ENCODE data around the gene BPIFB1. TPM values are rescaled to one million over a fixed set of nuclear protein-coding genes. Genes with fewer than 3 reads are reported as not detected.

BPIFB1 gene
- total RNA-seq, 1 experiment from 2014 or later: not detected

DNA sequence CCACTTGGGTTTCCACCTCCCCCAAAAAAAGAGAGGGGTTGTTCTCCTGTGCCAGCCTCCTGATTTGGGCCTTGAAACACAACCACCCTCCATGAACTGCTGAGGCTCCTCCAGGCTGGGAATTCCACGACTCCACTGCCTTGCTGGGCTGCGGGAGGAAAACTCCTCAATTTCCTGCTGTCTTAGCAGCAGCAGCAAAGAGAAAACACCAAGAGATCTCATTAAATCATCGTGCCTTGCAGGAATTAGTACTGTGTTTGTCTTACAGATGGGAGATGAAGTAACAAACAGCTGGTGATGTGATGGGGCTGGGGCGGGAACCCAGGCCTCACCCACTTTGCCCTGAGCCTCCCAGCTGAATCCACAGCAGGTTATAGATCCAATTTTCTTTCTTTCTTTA, 29.0 kb downstream of the BPIFB1 start:
- POLR2A ChIA-PET: no interaction called here

DNA sequence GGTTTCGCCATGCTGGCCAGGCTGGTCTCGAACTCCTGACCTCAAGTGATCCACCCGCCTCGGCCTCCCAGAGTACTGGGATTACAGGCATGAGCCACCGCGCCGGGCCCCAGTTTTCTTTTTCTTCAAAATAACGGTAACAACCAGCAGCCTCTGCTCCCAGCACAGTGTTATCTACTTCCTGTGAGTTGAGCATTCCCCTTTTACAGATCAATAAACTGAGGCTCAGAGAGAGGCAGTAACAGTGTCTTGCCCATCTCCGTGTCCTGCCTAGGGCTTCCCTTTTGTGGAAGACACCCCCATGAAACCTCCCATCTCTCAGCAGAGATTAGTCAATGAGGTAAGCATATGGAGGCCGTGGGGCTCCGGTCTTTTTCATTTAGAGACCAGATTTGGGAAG, 29.6 kb downstream of the BPIFB1 start:
- Mint-ChIP-seq H3K27me3 (ENCODE audit: low read depth) (no peaks in the 10 kb centered on the region; the same call in 1 of the 2 replicates), H3K4me3 (no peak overlapping the region), H3K4me1 (no peaks in the 10 kb centered on the region), H3K27ac (no peak overlapping the region), H3K36me3 (no peaks in the 10 kb centered on the region), H3K9me3 (peaks cover 4% of the 10 kb centered on the region)
- ChIA-PET POLR2A (no interaction called here), CTCF (no interaction called here)
- DNase-seq (ENCODE audit: low spot score): no peak
- ATAC-seq: no peak
- TF ChIP-seq, protein P1, sequence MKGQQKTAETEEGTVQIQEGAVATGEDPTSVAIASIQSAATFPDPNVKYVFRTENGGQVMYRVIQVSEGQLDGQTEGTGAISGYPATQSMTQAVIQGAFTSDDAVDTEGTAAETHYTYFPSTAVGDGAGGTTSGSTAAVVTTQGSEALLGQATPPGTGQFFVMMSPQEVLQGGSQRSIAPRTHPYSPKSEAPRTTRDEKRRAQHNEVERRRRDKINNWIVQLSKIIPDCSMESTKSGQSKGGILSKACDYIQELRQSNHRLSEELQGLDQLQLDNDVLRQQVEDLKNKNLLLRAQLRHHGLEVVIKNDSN (CRISPR knock-in tag; IDR thresholded peaks at IDR 0.05): no peak
- TF ChIP-seq KAT7 (CRISPR knock-in tag; IDR thresholded peaks at IDR 0.05; ENCODE audit: borderline replicate concordance) (no peak), ZNF232 (CRISPR knock-in tag; IDR thresholded peaks at IDR 0.05) (no peak), ATF1 (CRISPR knock-in tag; IDR thresholded peaks at IDR 0.05) (no peak), ZBTB21 (CRISPR knock-in tag; IDR thresholded peaks at IDR 0.05; ENCODE audit: borderline replicate concordance) (no peak), ZNF263 (CRISPR knock-in tag; IDR thresholded peaks at IDR 0.05; ENCODE audit: low read depth) (no peak), ZNF423 (CRISPR knock-in tag; IDR thresholded peaks at IDR 0.05) (no peak), CREM (CRISPR knock-in tag; IDR thresholded peaks at IDR 0.05) (no peak)
- TF ChIP-seq, protein P2, sequence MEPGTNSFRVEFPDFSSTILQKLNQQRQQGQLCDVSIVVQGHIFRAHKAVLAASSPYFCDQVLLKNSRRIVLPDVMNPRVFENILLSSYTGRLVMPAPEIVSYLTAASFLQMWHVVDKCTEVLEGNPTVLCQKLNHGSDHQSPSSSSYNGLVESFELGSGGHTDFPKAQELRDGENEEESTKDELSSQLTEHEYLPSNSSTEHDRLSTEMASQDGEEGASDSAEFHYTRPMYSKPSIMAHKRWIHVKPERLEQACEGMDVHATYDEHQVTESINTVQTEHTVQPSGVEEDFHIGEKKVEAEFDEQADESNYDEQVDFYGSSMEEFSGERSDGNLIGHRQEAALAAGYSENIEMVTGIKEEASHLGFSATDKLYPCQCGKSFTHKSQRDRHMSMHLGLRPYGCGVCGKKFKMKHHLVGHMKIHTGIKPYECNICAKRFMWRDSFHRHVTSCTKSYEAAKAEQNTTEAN (CRISPR knock-in tag; IDR thresholded peaks at IDR 0.05): no peak
- TF ChIP-seq, protein P3, sequence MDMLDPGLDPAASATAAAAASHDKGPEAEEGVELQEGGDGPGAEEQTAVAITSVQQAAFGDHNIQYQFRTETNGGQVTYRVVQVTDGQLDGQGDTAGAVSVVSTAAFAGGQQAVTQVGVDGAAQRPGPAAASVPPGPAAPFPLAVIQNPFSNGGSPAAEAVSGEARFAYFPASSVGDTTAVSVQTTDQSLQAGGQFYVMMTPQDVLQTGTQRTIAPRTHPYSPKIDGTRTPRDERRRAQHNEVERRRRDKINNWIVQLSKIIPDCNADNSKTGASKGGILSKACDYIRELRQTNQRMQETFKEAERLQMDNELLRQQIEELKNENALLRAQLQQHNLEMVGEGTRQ (CRISPR knock-in tag; IDR thresholded peaks at IDR 0.05): no peak
- TF ChIP-seq, protein P4, sequence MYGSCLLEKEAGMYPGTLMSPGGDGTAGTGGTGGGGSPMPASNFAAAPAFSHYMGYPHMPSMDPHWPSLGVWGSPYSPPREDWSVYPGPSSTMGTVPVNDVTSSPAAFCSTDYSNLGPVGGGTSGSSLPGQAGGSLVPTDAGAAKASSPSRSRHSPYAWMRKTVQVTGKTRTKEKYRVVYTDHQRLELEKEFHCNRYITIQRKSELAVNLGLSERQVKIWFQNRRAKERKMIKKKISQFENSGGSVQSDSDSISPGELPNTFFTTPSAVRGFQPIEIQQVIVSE (CRISPR knock-in tag; IDR thresholded peaks at IDR 0.05; ENCODE audit: borderline replicate concordance): no peak
- TF ChIP-seq, protein P5, sequence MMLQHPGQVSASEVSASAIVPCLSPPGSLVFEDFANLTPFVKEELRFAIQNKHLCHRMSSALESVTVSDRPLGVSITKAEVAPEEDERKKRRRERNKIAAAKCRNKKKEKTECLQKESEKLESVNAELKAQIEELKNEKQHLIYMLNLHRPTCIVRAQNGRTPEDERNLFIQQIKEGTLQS (CRISPR knock-in tag; conservative IDR thresholded peaks at IDR 0.05): no peak

More for the DNA sequence above, 29.0 kb downstream of the BPIFB1 start:
- Mint-ChIP-seq H3K36me3 (no peaks in the 10 kb centered on the region), H3K4me1 (no peaks in the 10 kb centered on the region), H3K27ac (0 out of 2 replicates have a peak overlapping the region, but pooled peaks have one; percentile 12), H3K27me3 (ENCODE audit: low read depth) (no peaks in the 10 kb centered on the region; the same call in 1 of the 2 replicates), H3K4me3 (no peak overlapping the region), H3K9me3 (peaks cover 4% of the 10 kb centered on the region)
- CTCF ChIA-PET: no interaction called here
- no peak for ATAC-seq
- TF ChIP-seq IRF2 (CRISPR knock-in tag; IDR thresholded peaks at IDR 0.05; ENCODE audit: borderline replicate concordance, low read depth) (no peak), ZBTB21 (CRISPR knock-in tag; IDR thresholded peaks at IDR 0.05; ENCODE audit: borderline replicate concordance) (no peak), SOX15 (CRISPR knock-in tag; IDR thresholded peaks at IDR 0.05) (no peak), OVOL2 (CRISPR knock-in tag; IDR thresholded peaks at IDR 0.05; ENCODE audit: borderline replicate concordance) (no peak), ELF4 (CRISPR knock-in tag; IDR thresholded peaks at IDR 0.05; ENCODE audit: low read depth) (no peak), NR2C2 (CRISPR knock-in tag; IDR thresholded peaks at IDR 0.05) (no peak), JUN (CRISPR knock-in tag; IDR thresholded peaks at IDR 0.05) (no peak), ZNF423 (CRISPR knock-in tag; IDR thresholded peaks at IDR 0.05) (no peak), NFYB (CRISPR knock-in tag; conservative IDR thresholded peaks at IDR 0.05; ENCODE audit: low read depth) (no peak), ZNF671 (CRISPR knock-in tag; IDR thresholded peaks at IDR 0.05) (no peak), EMX1 (CRISPR knock-in tag; IDR thresholded peaks at IDR 0.05) (no peak)
- TF ChIP-seq, protein P6, sequence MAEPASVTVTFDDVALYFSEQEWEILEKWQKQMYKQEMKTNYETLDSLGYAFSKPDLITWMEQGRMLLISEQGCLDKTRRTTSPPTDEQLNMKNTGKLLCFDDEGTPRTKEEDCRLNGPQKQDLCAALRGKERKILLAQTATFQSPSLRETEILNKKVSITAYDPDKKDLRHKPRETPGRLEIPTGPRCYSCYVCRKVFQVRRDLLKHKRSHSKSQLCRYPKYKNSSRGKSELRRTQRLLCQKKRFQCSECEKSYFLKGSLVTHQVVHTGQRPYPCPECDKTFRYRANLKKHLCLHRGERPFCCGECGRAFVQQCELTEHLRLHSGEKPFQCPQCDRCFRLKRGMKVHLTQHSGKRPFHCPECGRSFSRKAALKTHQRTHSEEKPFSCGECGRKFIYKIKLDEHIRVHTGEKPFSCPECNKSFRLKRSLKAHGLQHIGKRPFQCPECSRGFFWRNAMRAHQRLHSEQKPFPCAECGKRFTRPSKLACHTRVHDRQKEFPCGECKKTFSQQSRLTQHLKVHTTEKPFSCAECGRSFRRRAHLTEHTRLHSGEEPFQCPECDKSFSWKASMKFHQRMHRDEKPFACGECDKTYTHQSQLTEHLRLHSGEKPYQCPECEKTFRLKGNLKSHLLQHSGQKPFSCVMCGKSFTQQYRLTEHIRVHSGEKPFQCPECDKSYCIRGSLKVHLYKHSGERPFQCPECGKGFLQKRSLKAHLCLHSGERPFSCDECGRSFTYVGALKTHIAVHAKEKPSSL (CRISPR knock-in tag; conservative IDR thresholded peaks at IDR 0.05): no peak
- TF ChIP-seq, protein P7, sequence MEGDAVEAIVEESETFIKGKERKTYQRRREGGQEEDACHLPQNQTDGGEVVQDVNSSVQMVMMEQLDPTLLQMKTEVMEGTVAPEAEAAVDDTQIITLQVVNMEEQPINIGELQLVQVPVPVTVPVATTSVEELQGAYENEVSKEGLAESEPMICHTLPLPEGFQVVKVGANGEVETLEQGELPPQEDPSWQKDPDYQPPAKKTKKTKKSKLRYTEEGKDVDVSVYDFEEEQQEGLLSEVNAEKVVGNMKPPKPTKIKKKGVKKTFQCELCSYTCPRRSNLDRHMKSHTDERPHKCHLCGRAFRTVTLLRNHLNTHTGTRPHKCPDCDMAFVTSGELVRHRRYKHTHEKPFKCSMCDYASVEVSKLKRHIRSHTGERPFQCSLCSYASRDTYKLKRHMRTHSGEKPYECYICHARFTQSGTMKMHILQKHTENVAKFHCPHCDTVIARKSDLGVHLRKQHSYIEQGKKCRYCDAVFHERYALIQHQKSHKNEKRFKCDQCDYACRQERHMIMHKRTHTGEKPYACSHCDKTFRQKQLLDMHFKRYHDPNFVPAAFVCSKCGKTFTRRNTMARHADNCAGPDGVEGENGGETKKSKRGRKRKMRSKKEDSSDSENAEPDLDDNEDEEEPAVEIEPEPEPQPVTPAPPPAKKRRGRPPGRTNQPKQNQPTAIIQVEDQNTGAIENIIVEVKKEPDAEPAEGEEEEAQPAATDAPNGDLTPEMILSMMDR (IDR thresholded peaks at IDR 0.05): no peak
- TF ChIP-seq, protein P8, sequence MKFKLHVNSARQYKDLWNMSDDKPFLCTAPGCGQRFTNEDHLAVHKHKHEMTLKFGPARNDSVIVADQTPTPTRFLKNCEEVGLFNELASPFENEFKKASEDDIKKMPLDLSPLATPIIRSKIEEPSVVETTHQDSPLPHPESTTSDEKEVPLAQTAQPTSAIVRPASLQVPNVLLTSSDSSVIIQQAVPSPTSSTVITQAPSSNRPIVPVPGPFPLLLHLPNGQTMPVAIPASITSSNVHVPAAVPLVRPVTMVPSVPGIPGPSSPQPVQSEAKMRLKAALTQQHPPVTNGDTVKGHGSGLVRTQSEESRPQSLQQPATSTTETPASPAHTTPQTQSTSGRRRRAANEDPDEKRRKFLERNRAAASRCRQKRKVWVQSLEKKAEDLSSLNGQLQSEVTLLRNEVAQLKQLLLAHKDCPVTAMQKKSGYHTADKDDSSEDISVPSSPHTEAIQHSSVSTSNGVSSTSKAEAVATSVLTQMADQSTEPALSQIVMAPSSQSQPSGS (CRISPR knock-in tag; IDR thresholded peaks at IDR 0.05; ENCODE audit: borderline replicate concordance, low read depth): no peak
- TF ChIP-seq, protein P9, sequence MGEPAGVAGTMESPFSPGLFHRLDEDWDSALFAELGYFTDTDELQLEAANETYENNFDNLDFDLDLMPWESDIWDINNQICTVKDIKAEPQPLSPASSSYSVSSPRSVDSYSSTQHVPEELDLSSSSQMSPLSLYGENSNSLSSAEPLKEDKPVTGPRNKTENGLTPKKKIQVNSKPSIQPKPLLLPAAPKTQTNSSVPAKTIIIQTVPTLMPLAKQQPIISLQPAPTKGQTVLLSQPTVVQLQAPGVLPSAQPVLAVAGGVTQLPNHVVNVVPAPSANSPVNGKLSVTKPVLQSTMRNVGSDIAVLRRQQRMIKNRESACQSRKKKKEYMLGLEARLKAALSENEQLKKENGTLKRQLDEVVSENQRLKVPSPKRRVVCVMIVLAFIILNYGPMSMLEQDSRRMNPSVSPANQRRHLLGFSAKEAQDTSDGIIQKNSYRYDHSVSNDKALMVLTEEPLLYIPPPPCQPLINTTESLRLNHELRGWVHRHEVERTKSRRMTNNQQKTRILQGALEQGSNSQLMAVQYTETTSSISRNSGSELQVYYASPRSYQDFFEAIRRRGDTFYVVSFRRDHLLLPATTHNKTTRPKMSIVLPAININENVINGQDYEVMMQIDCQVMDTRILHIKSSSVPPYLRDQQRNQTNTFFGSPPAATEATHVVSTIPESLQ (CRISPR knock-in tag; IDR thresholded peaks at IDR 0.05): no peak
- DNase-seq (ENCODE audit: low spot score): no peak
